ENCODE results near the gene ABCC10.

GRCh38 chr6:43477235-43478007 lies 50.1 kb downstream of the ABCC10 start, which contains the start of gene TJAP1:
- TF ChIP-seq ZNF384 (IDR thresholded peaks at IDR 0.05; ENCODE audit: borderline replicate concordance, low read depth, low read length) (no peak), HCFC1 (IDR thresholded peaks at IDR 0.05; ENCODE audit: low read length) (peak; percentile 40; the same call in 1 of the 2 replicates), CTCF (IDR thresholded peaks at IDR 0.05 in 2 of 3, conservative IDR thresholded peaks at IDR 0.05 in 1 of 3; ENCODE audit: control insufficient read depth in 2 of 3, extremely low read depth in 1 of 3, insufficient read depth in 1 of 3, low read depth in 3 of 3, low read length in 3 of 3) (no peak), HDAC2 (IDR thresholded peaks at IDR 0.05) (no peak), CBX5 (IDR thresholded peaks at IDR 0.05; ENCODE audit: low read depth) (no peak), NBN (IDR thresholded peaks at IDR 0.05) (0 out of 2 replicates have a peak, but pooled peaks have one; percentile 55), JUNB (IDR thresholded peaks at IDR 0.05) (no peak), CHD1 (IDR thresholded peaks at IDR 0.05; ENCODE audit: low read depth, low read length) (no peak), TAF1 (IDR thresholded peaks at IDR 0.05; ENCODE audit: borderline replicate concordance, low read depth, low read length) (peak; percentile 96), POLR2AphosphoS5 (IDR thresholded peaks at IDR 0.05; ENCODE audit: low read length) (peak; percentile 83), SUZ12 (IDR thresholded peaks at IDR 0.05; ENCODE audit: unreplicated experiment) (no peak)

Data from GM12878 (cell line).